K562 (cell line): Measurements from ENCODE around the gene SGPP2. TPM values are rescaled to one million over a fixed set of nuclear protein-coding genes. Genes with fewer than 3 reads are reported as not detected.

Experiments
- ATAC-seq: fragments of 200-7000 bp; cut with Tn5 transposase; 3 replicates; pipeline ENCODE4 v1.9.1; 2020; ENCODE audit warnings: moderate library complexity
- BruUV-seq: library from RNA; stranded (reverse); fragments of 400-500 nt; replicated peaks from 2 replicates; lab custom pipeline; 2021; lab: Mats Ljungman, UMichigan
- CTCF ChIA-PET: fragments of 300-600 bp; formaldehyde crosslinking; extraction: SDS; loops from one replicate; lab custom pipeline; 2021; ENCODE audit warnings: low intra/inter-chr PET ratio; lab: Yijun Ruan, JAX
- POLR2A ChIA-PET: fragments of 300-600, 350-650 bp; sonication (Branson Sonifier 250); formaldehyde crosslinking; extraction: SDS; loops from one replicate; lab custom pipeline; 2021; ENCODE audit warnings: antibody characterized with exemption, inconsistent platforms; lab: Yijun Ruan, JAX
- DNase-seq, 4 experiments: peaks; one replicate each; pipeline versions ENCODE4 v3.0.0 to v3.0.0-alpha.2; 2011 to 2018; ENCODE audit warnings: low spot score in 3 of 4, mixed read lengths in 3 of 4; ENCODE audit errors: extremely low read depth in 1 of 4
- FAIRE-seq: peaks from 2 replicates; lab custom pipeline; 2011; peaks lifted over from hg19 to GRCh38; lab: Jason Lieb, UNC
- H2AFZ ChIP-seq: 2 replicates; pipeline ENCODE4 v1.6.0; 2011; ENCODE audit warnings: low read depth, low read length, control low read depth, inconsistent platforms
- H3K27ac ChIP-seq: fragments of 200-600 bp; 3 replicates; pipeline ENCODE4 v1.8.0; 2011; ENCODE audit warnings: low read depth, mild to moderate bottlenecking, control low read depth, inconsistent platforms, low read length, moderate library complexity, mixed read lengths; ENCODE audit errors: extremely low read depth
- H3K27me3 ChIP-seq, 2 experiments: fragments of 300-600 bp in 1 of 2; 2 replicates in 1 of 2; 3 replicates in 1 of 2; pipeline versions ENCODE4 v1.6.0 to v1.8.0; 2011; ENCODE audit warnings: inconsistent platforms in 2 of 2, low read length in 2 of 2, mild to moderate bottlenecking in 1 of 2, mixed read lengths in 1 of 2, moderate library complexity in 1 of 2; ENCODE audit not compliant: control insufficient read depth in 2 of 2, insufficient read depth in 2 of 2
- H3K36me3 ChIP-seq: fragments of 300-600 bp; 3 replicates; pipeline ENCODE4 v1.8.0; 2011; ENCODE audit warnings: mild to moderate bottlenecking, low read length, inconsistent platforms; ENCODE audit not compliant: control insufficient read depth, insufficient read depth
- H3K4me1 ChIP-seq, 2 experiments: fragments of 200-600 bp in 1 of 2; replicated peaks in 1 of 2; 2 replicates in 1 of 2; 3 replicates in 1 of 2; pipeline versions ENCODE4 v1.5.1 to v1.8.0; 2011; ENCODE audit warnings: inconsistent platforms in 2 of 2, low read length in 2 of 2, mild to moderate bottlenecking in 1 of 2, mixed read lengths in 1 of 2, moderate library complexity in 1 of 2; ENCODE audit not compliant: control insufficient read depth in 2 of 2, insufficient read depth in 2 of 2
- H3K4me2 ChIP-seq: 2 replicates; pipeline ENCODE4 v1.6.1; 2011; ENCODE audit warnings: low read length, control low read depth, inconsistent platforms, mixed read lengths; ENCODE audit not compliant: insufficient read depth
- H3K4me3 ChIP-seq: fragments of 200-600 bp; sonication (generic), shearing (Covaris generic); 2 replicates; pipeline ENCODE4 v1.5.1; 2016; ENCODE audit warnings: control low read depth, inconsistent platforms
- H3K79me2 ChIP-seq: fragments of 200-600 bp; 3 replicates; pipeline ENCODE4 v1.8.0; 2011; ENCODE audit warnings: low read length, inconsistent platforms; ENCODE audit not compliant: control insufficient read depth, insufficient read depth
- H3K9ac ChIP-seq, 2 experiments: 2 replicates each; pipeline versions ENCODE4 v1.6.0 to v1.6.1; 2011; ENCODE audit warnings: low read depth in 2 of 2, low read length in 2 of 2, control low read depth in 1 of 2, inconsistent platforms in 1 of 2, mild to moderate bottlenecking in 1 of 2, mixed read lengths in 1 of 2; ENCODE audit not compliant: insufficient read depth in 1 of 2
- H3K9me1 ChIP-seq: one replicate; pipeline ENCODE4 v1.6.0; 2011; ENCODE audit warnings: inconsistent platforms, mild to moderate bottlenecking, low read length, moderate library complexity; ENCODE audit not compliant: control insufficient read depth, insufficient read depth
- H3K9me3 ChIP-seq: replicated peaks from 2 replicates; pipeline ENCODE4 v1.5.1; 2011; ENCODE audit warnings: low read depth, low read length, inconsistent platforms; ENCODE audit not compliant: control insufficient read depth, insufficient read depth
- H4K20me1 ChIP-seq: replicated peaks from 2 replicates; pipeline ENCODE4 v1.6.1; 2011; ENCODE audit warnings: low read length, inconsistent platforms, mixed read lengths; ENCODE audit not compliant: control insufficient read depth, insufficient read depth
- CREBBP ChIP-seq: IDR thresholded peaks from one replicate; pipeline ENCODE4 v1.6.1; 2012; ENCODE audit warnings: low read depth, mild to moderate bottlenecking, control low read depth, inconsistent platforms, low read length
- ELF4 ChIP-seq: fragments of 450-650 bp; formaldehyde crosslinking; IDR thresholded peaks from 2 replicates; pipeline ENCODE4 v1.4.0; 2022; ENCODE audit warnings: missing genetic modification characterization
- EZH2 ChIP-seq: IDR thresholded peaks from 2 replicates; pipeline ENCODE4 v1.6.1; 2012; ENCODE audit warnings: low read depth, mild to moderate bottlenecking, inconsistent platforms, low read length, borderline replicate concordance
- HNRNPLL ChIP-seq: fragments of 200-400 bp; formaldehyde crosslinking; IDR thresholded peaks from 2 replicates; pipeline ENCODE4 v1.6.1; 2017; ENCODE audit warnings: low read length, low read depth, mild to moderate bottlenecking; ENCODE audit not compliant: poor library complexity, severe bottlenecking
- POLR2A ChIP-seq: fragments of 450-650 bp; conservative IDR thresholded peaks from 2 replicates; pipeline ENCODE4 v1.6.1; 2016
- RBBP5 ChIP-seq: fragments of 200-600 bp; sonication (generic); IDR thresholded peaks from 2 replicates; pipeline ENCODE4 v1.6.1; 2012; ENCODE audit warnings: borderline replicate concordance, mild to moderate bottlenecking, low read length, control low read depth, inconsistent platforms; ENCODE audit not compliant: insufficient read depth, poor library complexity, severe bottlenecking
- SLC30A9 ChIP-seq: fragments of 250-450 bp; sonication (Bioruptor Pico); IDR thresholded peaks from 2 replicates; pipeline ENCODE4 v1.8.0; 2022; ENCODE audit warnings: mild to moderate bottlenecking, moderate library complexity
- STAT5B ChIP-seq: fragments of 250-450 bp; sonication (Bioruptor Pico); IDR thresholded peaks from 2 replicates; pipeline ENCODE4 v1.8.0; 2021; ENCODE audit warnings: mild to moderate bottlenecking, inconsistent platforms
- TARDBP ChIP-seq: fragments of 450-650 bp; IDR thresholded peaks from 2 replicates; pipeline ENCODE4 v1.6.1; 2016
- ZNF3 ChIP-seq: fragments of 250-450 bp; sonication (Bioruptor Pico); IDR thresholded peaks from 2 replicates; pipeline ENCODE4 v1.5.0; 2021; ENCODE audit warnings: mild to moderate bottlenecking, moderate library complexity
- WGBS: fragments of 100-300 bp; shearing (Covaris generic); methylation state at CpG from one replicate; pipeline ENCODE4 v1.1.6; 2016; ENCODE audit warnings: low coverage, mixed read lengths; ENCODE audit not compliant: insufficient coverage; ENCODE audit errors: missing lambda C conversion rate; 5-methylcytosine and 5-hydroxymethylcytosine counted together
- in situ Hi-C: fragments of 300-500 bp; cut with MboI; formaldehyde crosslinking; loops from 4 replicates; pipeline ENCODE4 v1.15.0; 2018; ENCODE audit warnings: inconsistent platforms, mixed read lengths
- intact Hi-C: fragments of 100-400 bp; cut with micrococcal nuclease; formaldehyde crosslinking; loops from 2 replicates; pipeline ENCODE4 v1.14.2; 2022
- polyA plus RNA-seq, 8 experiments: library from polyadenylated mRNA; depleted of rRNA in 4 of 8; stranded (reverse) in 5 of 8; unstranded in 3 of 8; fragments of >200 nt; fragmentation: Nextera tagmentation in 2 of 8; fragmentation: Illumina TruSeq in 1 of 8; extraction: Ambion mirVana in 2 of 8; extraction: Trizol in 1 of 8; gene quantifications; 2 replicates each; pipeline versions ENCODE4 v1.2.1 to v1.2.3, GENCODE V29; 2011 to 2014; ENCODE audit warnings: inconsistent platforms in 1 of 8, missing spikeins in 1 of 8
- total RNA-seq, 7 experiments: library from RNA; depleted of rRNA in 6 of 7; stranded (reverse); fragments of >200 nt in 6 of 7; fragmentation: Illumina TruSeq in 2 of 7; extraction: Trizol in 2 of 7; gene quantifications; 2 replicates each; pipeline versions ENCODE4 v1.2.1 to v1.2.3, GENCODE V29; 2011 to 2021; ENCODE audit warnings: low replicate concordance in 1 of 7
- TF ChIP-seq, protein P1 (sequence below): IDR thresholded peaks from 2 replicates; pipeline ENCODE4 v1.6.1; 2014; ENCODE audit warnings: antibody characterized with exemption
- TF ChIP-seq, protein P2 (sequence below): sonication (generic); formaldehyde crosslinking; IDR thresholded peaks from 2 replicates; pipeline ENCODE4 v1.4.0; 2020; ENCODE audit warnings: mild to moderate bottlenecking, missing genetic modification reagents

SGPP2 gene
- total and polyA plus RNA-seq, 9 of the 15 experiments (the other 6 are each of a cell fraction or from before 2014, with no cell fraction given) = 0.01 to 0.04 TPM; not detected in 7

DNA sequence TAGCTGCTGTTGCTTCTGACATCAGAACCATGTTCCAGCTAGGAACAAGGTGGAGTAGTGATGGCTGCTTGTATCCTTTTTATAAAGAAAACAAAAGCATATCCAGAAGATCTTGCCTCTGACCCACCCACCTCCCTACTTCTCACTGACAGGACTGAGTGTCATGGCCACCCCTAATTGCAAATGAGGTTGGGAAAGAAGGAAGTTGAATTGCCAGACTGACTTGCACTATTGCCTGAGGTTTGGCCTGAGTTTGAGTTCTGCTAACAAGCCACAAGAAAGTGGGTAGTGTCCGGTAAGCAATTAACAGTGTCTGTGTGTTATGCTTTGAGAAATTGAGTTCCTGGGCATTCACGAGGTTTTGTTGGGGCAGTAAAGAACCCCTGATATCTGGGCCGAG is 22.8 kb downstream of the SGPP2 start:
- TF ChIP-seq ELF4 (CRISPR knock-in tag) (no peak), HNRNPLL (no peak), RBBP5 (no peak), POLR2A (no peak), CREBBP (no peak), TARDBP (no peak), ZNF3 (CRISPR knock-in tag) (no peak), SLC30A9 (CRISPR knock-in tag) (no peak), STAT5B (CRISPR knock-in tag) (no peak), EZH2 (no peak)
- TF ChIP-seq, protein P1, sequence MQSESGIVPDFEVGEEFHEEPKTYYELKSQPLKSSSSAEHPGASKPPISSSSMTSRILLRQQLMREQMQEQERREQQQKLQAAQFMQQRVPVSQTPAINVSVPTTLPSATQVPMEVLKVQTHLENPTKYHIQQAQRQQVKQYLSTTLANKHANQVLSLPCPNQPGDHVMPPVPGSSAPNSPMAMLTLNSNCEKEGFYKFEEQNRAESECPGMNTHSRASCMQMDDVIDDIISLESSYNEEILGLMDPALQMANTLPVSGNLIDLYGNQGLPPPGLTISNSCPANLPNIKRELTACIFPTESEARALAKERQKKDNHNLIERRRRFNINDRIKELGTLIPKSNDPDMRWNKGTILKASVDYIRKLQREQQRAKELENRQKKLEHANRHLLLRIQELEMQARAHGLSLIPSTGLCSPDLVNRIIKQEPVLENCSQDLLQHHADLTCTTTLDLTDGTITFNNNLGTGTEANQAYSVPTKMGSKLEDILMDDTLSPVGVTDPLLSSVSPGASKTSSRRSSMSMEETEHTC = no peak
- TF ChIP-seq, protein P2, sequence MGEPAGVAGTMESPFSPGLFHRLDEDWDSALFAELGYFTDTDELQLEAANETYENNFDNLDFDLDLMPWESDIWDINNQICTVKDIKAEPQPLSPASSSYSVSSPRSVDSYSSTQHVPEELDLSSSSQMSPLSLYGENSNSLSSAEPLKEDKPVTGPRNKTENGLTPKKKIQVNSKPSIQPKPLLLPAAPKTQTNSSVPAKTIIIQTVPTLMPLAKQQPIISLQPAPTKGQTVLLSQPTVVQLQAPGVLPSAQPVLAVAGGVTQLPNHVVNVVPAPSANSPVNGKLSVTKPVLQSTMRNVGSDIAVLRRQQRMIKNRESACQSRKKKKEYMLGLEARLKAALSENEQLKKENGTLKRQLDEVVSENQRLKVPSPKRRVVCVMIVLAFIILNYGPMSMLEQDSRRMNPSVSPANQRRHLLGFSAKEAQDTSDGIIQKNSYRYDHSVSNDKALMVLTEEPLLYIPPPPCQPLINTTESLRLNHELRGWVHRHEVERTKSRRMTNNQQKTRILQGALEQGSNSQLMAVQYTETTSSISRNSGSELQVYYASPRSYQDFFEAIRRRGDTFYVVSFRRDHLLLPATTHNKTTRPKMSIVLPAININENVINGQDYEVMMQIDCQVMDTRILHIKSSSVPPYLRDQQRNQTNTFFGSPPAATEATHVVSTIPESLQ (CRISPR knock-in tag) = no peak
- TF ChIP-seq, all 486 proteins: peak for 0
- Histone ChIP-seq H3K9me1 (no peaks in the 10 kb centered on the region), H3K27me3 (no peaks in the 10 kb centered on the region), H3K4me2 (no peak overlapping the region), H3K36me3 (no peaks in the 10 kb centered on the region), H3K4me1 (no peaks in the 10 kb centered on the region), H3K4me3 (no peak overlapping the region), H4K20me1 (no peaks in the 10 kb centered on the region), H3K79me2 (no peaks in the 10 kb centered on the region), H2AFZ (no peak overlapping the region), H3K27ac (no peak overlapping the region), H3K9me3 (no peaks in the 10 kb centered on the region), H3K9ac (no peak overlapping the region)
- intact Hi-C loops (no loop called here), in situ Hi-C loops (no loop called here)
- no peak for FAIRE-seq
- DNase-seq = no peak
- CTCF ChIA-PET = no interaction called here
- POLR2A ChIA-PET = no interaction called here
- BruUV-seq = no TSS peak
- no peak for ATAC-seq
- 0% methylated on average over 3 of the region's 3 CpGs for WGBS
